Dendritic cell treated with granulocyte-macrophage colony-stimulating factor and Interleukin-4, amounts not matched to agents 40 ng/mL and 50 ng/mL, for 4 days (primary cell): ENCODE measurements around the gene LRRTM1.

Source experiments
- H3K27ac Mint-ChIP-seq: one replicate; pipeline ENCODE4 v1.8.0; 2022; ENCODE audit warnings: mild to moderate bottlenecking, mixed read lengths
- H3K27me3 Mint-ChIP-seq: one replicate; pipeline ENCODE4 v1.8.0; 2022; ENCODE audit warnings: mild to moderate bottlenecking, mixed read lengths
- H3K36me3 Mint-ChIP-seq: one replicate; pipeline ENCODE4 v1.8.0; 2022; ENCODE audit warnings: low read depth, mixed read lengths
- H3K4me1 Mint-ChIP-seq: one replicate; pipeline ENCODE4 v1.8.0; 2022; ENCODE audit warnings: low read depth, mixed read lengths
- H3K4me3 Mint-ChIP-seq: one replicate; pipeline ENCODE4 v1.8.0; 2022; ENCODE audit warnings: mild to moderate bottlenecking, moderate library complexity, mixed read lengths
- H3K9me3 Mint-ChIP-seq: one replicate; pipeline ENCODE4 v1.8.0; 2022; ENCODE audit warnings: mixed read lengths
- intact Hi-C: fragments of 100-400 bp; cut with micrococcal nuclease; formaldehyde crosslinking; loops from one replicate; pipeline ENCODE4 v1.15.0; 2022

LRRTM1 gene

DNA sequence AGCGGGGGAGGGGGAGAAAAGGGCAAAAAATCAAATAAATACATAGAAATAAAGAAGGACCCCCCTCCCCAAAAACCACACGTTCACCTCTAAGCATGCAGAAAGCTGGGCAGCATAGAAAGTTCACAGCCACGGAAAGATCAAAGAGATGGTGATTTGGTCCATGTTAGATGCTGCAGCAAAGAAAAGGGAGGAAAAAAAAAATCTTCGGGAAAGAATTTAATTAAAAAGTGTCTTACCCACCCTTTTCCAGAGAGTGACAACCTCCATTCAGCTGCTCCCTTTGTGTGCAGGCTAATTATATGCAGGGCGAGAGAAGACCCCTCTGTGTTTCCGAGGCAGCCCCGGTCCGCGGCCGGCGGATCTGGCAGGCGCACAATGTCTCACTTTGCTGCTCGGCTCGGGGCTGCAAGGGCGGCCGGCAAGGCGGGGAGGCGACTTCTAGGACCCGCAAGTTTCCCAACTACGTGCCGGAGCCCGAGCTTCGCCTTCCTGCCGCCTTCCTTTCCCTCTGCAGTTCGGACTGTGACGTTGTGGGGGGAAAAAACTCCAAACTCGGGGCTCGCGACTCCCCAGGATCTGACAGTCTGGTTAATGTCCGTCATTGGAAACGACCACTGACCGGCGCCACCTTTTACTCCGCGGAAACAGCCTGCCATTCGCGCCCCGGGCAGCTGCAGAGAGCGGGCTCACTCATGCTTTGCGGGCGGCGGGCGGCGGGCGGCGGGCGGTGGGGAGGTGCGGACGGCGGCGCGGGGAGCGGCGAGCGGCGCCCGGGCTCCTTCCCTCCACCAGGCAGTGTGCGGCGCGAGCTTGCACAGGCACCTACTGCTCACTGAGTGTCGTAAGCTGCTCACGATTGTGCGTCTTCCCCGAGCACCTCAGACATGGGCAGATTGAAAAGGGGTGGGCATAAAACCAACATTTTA, at the start of gene LRRTM1:
Gene LRRTM1, minus strand, starts transcription at position 844 of the 929 bp plus-strand sequence. CDS start 933 bp downstream, outside the sequence.
- Mint-ChIP-seq H3K27me3 (peaks cover 60% of the 10 kb centered on the region), H3K27ac (no peak within 1 kb of the TSS), H3K36me3 (no peaks in the 10 kb centered on the region), H3K4me3 (no peak within 1 kb of the TSS), H3K4me1 (no peaks in the 10 kb centered on the region), H3K9me3 (no peaks in the 10 kb centered on the region)
- intact Hi-C loops, result no loop called here

DNA sequence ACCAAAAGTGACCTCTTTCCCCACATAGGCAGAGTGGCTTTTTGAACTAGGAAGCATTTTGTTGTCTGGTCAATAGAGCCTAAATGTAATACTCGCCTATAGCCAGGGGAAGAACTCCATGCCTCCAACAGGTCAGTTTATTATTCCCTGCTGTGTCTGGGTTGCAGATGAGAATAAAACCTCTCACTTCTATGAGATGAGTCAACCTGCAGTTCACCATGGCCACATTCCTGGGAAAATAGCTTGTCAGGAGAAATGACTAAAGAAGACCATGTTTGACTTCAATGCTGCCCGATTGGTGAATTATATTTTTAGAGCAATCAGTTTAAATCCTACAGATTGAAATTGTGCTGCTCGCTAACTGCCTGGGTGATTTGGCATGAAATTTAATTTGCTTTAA, 46.7 kb upstream of the LRRTM1 start:
- Mint-ChIP-seq H3K4me3 (no peak overlapping the region), H3K27me3 (no peaks in the 10 kb centered on the region), H3K4me1 (no peaks in the 10 kb centered on the region), H3K9me3 (no peaks in the 10 kb centered on the region), H3K27ac (no peak overlapping the region), H3K36me3 (no peaks in the 10 kb centered on the region)
- intact Hi-C loops, result no loop called here

DNA sequence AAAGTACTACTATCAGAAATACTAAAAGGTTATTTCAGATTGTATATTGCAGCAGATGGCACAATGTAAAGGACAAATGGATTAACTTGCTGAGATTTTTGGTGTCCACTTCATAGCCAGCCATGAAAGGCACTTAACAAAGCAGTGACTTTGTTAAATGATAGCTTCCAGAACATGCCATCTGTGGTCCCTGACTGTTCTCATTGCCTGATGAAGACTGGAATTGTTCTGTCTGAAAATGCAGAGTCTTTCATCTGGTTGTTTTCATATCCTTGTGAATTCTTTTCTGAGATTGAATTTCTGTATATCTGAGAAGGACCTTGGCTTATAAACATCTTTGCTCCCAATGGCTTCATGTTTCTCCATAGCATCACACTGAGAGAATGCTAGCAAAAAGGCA, 44.4 kb upstream of the LRRTM1 start:
- intact Hi-C loops, result no loop called here
- Mint-ChIP-seq H3K9me3 (peaks cover 7% of the 10 kb centered on the region), H3K4me3 (no peak overlapping the region), H3K4me1 (no peaks in the 10 kb centered on the region), H3K27me3 (no peaks in the 10 kb centered on the region), H3K27ac (no peak overlapping the region), H3K36me3 (no peaks in the 10 kb centered on the region)

GRCh38 chr2:80348078-80348477, 43.5 kb upstream of the LRRTM1 start:
- H3K4me3 Mint-ChIP-seq, result no peak overlapping the region
- no peak overlapping the region for H3K27ac Mint-ChIP-seq
- H3K4me1 Mint-ChIP-seq, result no peaks in the 10 kb centered on the region
- no peaks in the 10 kb centered on the region for H3K27me3 Mint-ChIP-seq
- no peaks in the 10 kb centered on the region for H3K36me3 Mint-ChIP-seq
- intact Hi-C loops, result no loop called here
- peaks cover 7% of the 10 kb centered on the region for H3K9me3 Mint-ChIP-seq

DNA sequence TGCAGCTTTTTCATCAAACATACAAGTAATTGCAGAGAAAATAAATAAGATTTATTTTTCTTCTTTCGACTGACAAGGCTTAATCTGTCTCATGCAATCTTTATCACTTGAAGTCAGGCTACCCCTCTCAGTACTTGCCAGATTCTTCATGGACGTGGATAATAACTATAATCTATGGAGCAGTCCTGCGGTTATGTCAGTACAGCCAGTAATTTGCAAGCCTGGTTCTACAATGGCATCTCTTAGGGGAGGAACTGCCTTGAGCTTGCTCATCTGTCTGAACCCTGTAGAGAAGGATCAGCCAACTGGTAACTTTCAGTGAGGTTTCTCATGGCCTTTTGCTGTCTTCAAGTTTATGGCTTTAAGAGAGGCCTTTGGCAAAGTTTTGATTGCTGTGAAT, 35.5 kb upstream of the LRRTM1 start:
- no peak overlapping the region for H3K4me3 Mint-ChIP-seq
- no peaks in the 10 kb centered on the region for H3K27me3 Mint-ChIP-seq
- H3K36me3 Mint-ChIP-seq, result no peaks in the 10 kb centered on the region
- no peaks in the 10 kb centered on the region for H3K4me1 Mint-ChIP-seq
- peaks cover 7% of the 10 kb centered on the region for H3K9me3 Mint-ChIP-seq
- no peak overlapping the region for H3K27ac Mint-ChIP-seq
- intact Hi-C loops, result no loop called here

GRCh38 chr2:80338794-80339193, 34.2 kb upstream of the LRRTM1 start:
- H3K4me1 Mint-ChIP-seq, result no peaks in the 10 kb centered on the region
- H3K4me3 Mint-ChIP-seq, result no peak overlapping the region
- no peaks in the 10 kb centered on the region for H3K27me3 Mint-ChIP-seq
- no peaks in the 10 kb centered on the region for H3K9me3 Mint-ChIP-seq
- H3K36me3 Mint-ChIP-seq, result no peaks in the 10 kb centered on the region
- no peak overlapping the region for H3K27ac Mint-ChIP-seq
- intact Hi-C loops, result no loop called here

GRCh38 chr2:80335411-80335810, 30.9 kb upstream of the LRRTM1 start:
- Mint-ChIP-seq H3K9me3 (no peaks in the 10 kb centered on the region), H3K27ac (no peak overlapping the region), H3K36me3 (no peaks in the 10 kb centered on the region), H3K4me3 (no peak overlapping the region), H3K4me1 (no peaks in the 10 kb centered on the region), H3K27me3 (no peaks in the 10 kb centered on the region)
- intact Hi-C loops, result no loop called here

GRCh38 chr2:80333886-80334285, 29.3 kb upstream of the LRRTM1 start:
- Mint-ChIP-seq H3K4me3 (no peak overlapping the region), H3K4me1 (no peaks in the 10 kb centered on the region), H3K36me3 (no peaks in the 10 kb centered on the region), H3K9me3 (no peaks in the 10 kb centered on the region), H3K27me3 (no peaks in the 10 kb centered on the region), H3K27ac (no peak overlapping the region)
- intact Hi-C loops, result no loop called here

DNA sequence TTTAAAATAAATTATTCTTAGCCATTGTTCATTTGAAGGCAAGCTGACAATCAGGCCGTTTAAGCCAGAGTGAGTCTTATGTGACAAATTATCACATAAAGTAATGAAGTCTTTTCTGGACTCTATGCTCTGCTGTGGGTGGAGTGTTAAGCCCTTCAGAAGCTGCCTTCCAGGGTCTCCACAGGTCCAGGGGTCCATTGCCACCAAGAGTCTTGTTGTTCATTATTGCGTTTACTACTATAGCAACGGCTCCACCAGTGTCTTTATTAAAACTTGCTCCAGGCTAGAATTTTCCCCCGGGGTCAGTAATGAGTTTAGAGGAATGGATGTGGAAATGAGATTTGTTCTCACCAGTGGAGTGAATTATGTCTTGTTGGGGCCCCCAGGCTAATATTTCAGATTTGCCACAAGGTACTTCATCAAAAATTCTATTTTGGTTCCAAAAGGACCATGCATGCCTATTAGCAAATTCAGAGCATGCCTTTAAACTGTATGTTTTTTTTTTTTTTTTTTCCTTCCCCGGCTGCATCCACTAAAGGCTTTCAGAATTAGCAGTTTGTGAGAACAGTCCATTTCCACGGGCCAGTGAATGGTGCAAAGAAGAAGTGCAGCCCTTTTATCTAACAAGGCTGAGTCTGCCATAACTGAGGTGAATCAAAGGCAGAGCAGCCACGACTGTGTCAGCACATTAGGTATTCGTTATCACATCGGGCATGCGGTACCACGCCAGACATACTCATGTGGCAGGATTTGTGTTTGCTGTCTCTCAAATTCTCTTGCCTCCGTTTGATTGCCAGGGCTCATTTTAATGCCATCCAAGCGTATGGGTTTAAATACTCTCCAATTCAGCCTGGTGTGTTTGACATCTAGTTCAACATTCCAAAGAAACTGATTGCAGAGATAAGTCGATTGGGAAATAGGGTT, 26.2 kb upstream of the LRRTM1 start:
- intact Hi-C loops, result no loop called here
- Mint-ChIP-seq H3K36me3 (no peaks in the 10 kb centered on the region), H3K4me1 (no peaks in the 10 kb centered on the region), H3K27me3 (no peaks in the 10 kb centered on the region), H3K9me3 (no peaks in the 10 kb centered on the region), H3K27ac (no peak overlapping the region), H3K4me3 (no peak overlapping the region)

DNA sequence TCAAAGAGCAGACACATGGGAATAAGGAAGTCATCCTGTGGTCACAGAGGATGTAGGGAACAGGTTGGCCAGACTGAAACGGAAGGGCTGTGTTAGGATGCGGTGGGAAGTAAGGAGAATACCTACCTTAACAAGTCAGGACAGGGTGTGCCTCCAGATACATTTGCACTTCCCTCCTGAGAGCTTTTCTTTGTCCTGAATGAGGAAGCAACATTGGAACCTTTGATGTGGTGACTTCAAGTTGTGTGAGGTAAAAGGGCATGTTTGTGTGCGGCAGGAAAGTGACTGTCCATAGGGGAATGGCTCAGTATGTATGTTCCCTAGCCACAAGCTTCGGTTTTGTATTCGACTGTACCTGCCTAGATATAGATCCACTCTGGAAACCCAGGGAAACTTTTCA, 24.9 kb upstream of the LRRTM1 start:
- Mint-ChIP-seq H3K4me1 (no peaks in the 10 kb centered on the region), H3K27me3 (no peaks in the 10 kb centered on the region), H3K36me3 (no peaks in the 10 kb centered on the region), H3K4me3 (no peak overlapping the region), H3K9me3 (no peaks in the 10 kb centered on the region), H3K27ac (no peak overlapping the region)
- intact Hi-C loops, result no loop called here

- H3K9me3 Mint-ChIP-seq, result no peaks in the 10 kb centered on the region
- no peak overlapping the region for H3K4me3 Mint-ChIP-seq
- H3K27me3 Mint-ChIP-seq, result no peaks in the 10 kb centered on the region
- no peak overlapping the region for H3K27ac Mint-ChIP-seq
- no peaks in the 10 kb centered on the region for H3K36me3 Mint-ChIP-seq
- intact Hi-C loops, result no loop called here
- no peaks in the 10 kb centered on the region for H3K4me1 Mint-ChIP-seq
Measured at GRCh38 chr2:80328159-80328571, 23.6 kb upstream of the LRRTM1 start.

- Mint-ChIP-seq H3K4me1 (no peaks in the 10 kb centered on the region), H3K27ac (no peak overlapping the region), H3K4me3 (no peak overlapping the region), H3K9me3 (no peaks in the 10 kb centered on the region), H3K36me3 (no peaks in the 10 kb centered on the region), H3K27me3 (peaks cover 7% of the 10 kb centered on the region)
- intact Hi-C loops, result no loop called here
Measured at GRCh38 chr2:80326861-80327260, 22.3 kb upstream of the LRRTM1 start.

DNA sequence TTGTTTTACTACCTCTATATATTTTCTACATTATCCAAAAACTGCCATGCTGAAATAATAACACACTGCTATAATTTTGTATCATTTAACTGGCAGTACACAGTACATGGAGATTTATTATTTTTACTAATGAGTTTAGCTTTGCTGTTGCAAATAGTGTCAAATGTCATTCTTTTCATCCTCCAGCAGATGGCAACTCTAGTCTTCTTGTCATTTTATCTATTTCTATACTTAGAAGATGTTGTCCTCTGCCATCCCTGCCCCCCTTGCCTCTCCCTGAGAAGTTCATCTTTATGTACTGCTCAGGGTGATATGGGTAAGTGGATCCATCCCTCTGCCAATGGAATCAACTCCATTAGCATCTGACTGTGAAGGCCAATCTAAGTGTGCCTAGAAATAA, 21.7 kb upstream of the LRRTM1 start:
- no peak overlapping the region for H3K27ac Mint-ChIP-seq
- H3K4me3 Mint-ChIP-seq, result no peak overlapping the region
- H3K36me3 Mint-ChIP-seq, result no peaks in the 10 kb centered on the region
- intact Hi-C loops, result no loop called here
- H3K27me3 Mint-ChIP-seq, result peaks cover 9% of the 10 kb centered on the region
- H3K9me3 Mint-ChIP-seq, result no peaks in the 10 kb centered on the region
- H3K4me1 Mint-ChIP-seq, result no peaks in the 10 kb centered on the region

DNA sequence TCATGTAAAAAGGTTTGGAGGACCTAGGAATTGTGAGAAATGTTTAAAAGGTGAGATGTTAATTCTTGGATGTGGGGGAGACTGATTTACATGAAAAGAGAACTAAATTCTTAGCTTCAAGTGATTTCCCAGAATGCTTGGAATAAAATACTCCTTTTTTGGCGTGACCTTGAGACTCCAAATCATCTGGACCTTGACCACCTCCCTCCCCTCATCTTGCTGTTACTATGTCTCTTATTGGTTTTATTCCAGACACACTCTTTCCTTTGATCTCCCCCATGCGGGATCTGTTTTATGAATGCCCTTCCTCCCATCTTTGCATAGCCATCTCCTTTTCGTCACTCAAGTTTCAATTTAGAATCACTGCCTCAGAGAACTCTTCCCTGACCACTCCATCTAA, 20.0 kb upstream of the LRRTM1 start:
- Mint-ChIP-seq H3K27ac (no peak overlapping the region), H3K9me3 (no peaks in the 10 kb centered on the region), H3K4me1 (no peaks in the 10 kb centered on the region), H3K27me3 (peaks cover 11% of the 10 kb centered on the region), H3K36me3 (no peaks in the 10 kb centered on the region), H3K4me3 (no peak overlapping the region)
- intact Hi-C loops, result no loop called here
